Measurements from ENCODE around the gene SLC16A11.

- no peak for TF ChIP-seq CTCF (IDR thresholded peaks at IDR 0.05; ENCODE audit: low read depth, low read length, poor library complexity, severe bottlenecking)
- no peak for TF ChIP-seq EZH2phosphoT487 (IDR thresholded peaks at IDR 0.05; ENCODE audit: borderline replicate concordance, low read length)
These were observed 28.5 kb upstream of the SLC16A11 start for GRCh38 chr17:7072406-7072805.
